Body of pancreas (tissue), 4 donors: ENCODE data around the gene GALNT2.

ENCODE experiments used
- CTCF ChIP-seq, 7 experiments: fragments of 450-650 bp in 4 of 7; fragments of 200-600 bp in 3 of 7; sonication (generic) in 3 of 7; IDR thresholded peaks; one replicate each; pipeline ENCODE4 v1.5.1; 2016 to 2019; ENCODE audit warnings: antibody characterized with exemption in 7 of 7
- POLR2A ChIP-seq, 3 donors: fragments of 450-650 bp; IDR thresholded peaks; one replicate each; pipeline ENCODE4 v1.6.1; 2016; ENCODE audit warnings: antibody characterized with exemption in 3 of 3, mild to moderate bottlenecking in 2 of 3

DNA sequence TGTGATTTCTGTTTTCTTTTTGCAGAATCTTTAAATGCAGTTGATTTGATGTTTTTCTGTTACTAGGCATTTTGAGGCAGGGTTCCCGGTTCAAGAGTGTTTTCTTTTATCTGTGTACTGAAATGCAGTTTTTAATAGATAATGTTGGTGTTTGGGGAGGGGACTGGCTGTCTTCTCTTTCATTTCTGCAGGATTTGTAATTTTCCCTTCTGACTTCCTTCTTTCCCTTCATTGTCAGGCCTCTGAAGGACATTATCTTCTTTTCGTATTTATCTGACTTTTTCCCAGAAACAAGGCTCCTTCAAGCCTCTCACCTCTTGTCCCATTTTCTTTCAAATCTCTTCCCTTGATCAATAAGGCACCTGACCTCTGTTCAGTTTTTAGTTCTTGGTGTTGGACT, 1.5 kb upstream of the GALNT2 start:
- TF ChIP-seq CTCF (IDR thresholded peaks at IDR 0.05): no peak
- TF ChIP-seq POLR2A (IDR thresholded peaks at IDR 0.05): no peak
